ENCODE results near the gene DMRTA2. TPM values are rescaled to one million over a fixed set of nuclear protein-coding genes. Genes with fewer than 3 reads are reported as not detected.

Gene DMRTA2
- total RNA-seq = under 1 TPM; 0.28 to 0.41 TPM

GRCh38 chr1:50422946-50423669, at the start of gene DMRTA2:
DMRTA2 (minus strand) TSS chr1:50423443; CDS start chr1:50421536, 1,907 bp downstream.
- TF ChIP-seq CTCF (IDR thresholded peaks at IDR 0.05) = no peak
- DNase-seq (ENCODE audit: low spot score) (no peak), ATAC-seq (ENCODE audit: insufficient number of reproducible peaks, low FRiP score, low read depth) (no peak)
- Histone ChIP-seq H3K27me3 (replicated peaks; ENCODE audit: insufficient read depth) (peaks cover 79% of the 10 kb centered on the region), H3K4me1 (ENCODE audit: control insufficient read depth in 1 of 2, low read depth in 2 of 2) (peaks cover 17 to 76% of the 10 kb centered on the region in 2 donors), H3K4me3 (peak within 1 kb of the TSS; percentile 65), H3K27ac (no peak within 1 kb of the TSS), H3K9me3 (no peaks in the 10 kb centered on the region), H3K36me3 (no peaks in the 10 kb centered on the region)

- H3K4me3 ChIP-seq = no peak overlapping the region
- no peaks in the 10 kb centered on the region for H3K4me1 ChIP-seq (ENCODE audit: control insufficient read depth in 1 of 2, low read depth in 2 of 2)
- DNase-seq (ENCODE audit: low spot score) (no peak), ATAC-seq (ENCODE audit: insufficient number of reproducible peaks, low FRiP score, low read depth) (no peak)
- H3K27ac ChIP-seq = no peak overlapping the region
- no peaks in the 10 kb centered on the region for H3K9me3 ChIP-seq
- TF ChIP-seq CTCF (IDR thresholded peaks at IDR 0.05) = no peak
- no peaks in the 10 kb centered on the region for H3K27me3 ChIP-seq (replicated peaks; ENCODE audit: insufficient read depth)
- H3K36me3 ChIP-seq = no peaks in the 10 kb centered on the region
These were observed 48.7 kb upstream of the DMRTA2 start for GRCh38 chr1:50471967-50472366.

GRCh38 chr1:50462964-50463363, 39.7 kb upstream of the DMRTA2 start:
- H3K4me3 ChIP-seq = no peak overlapping the region
- DNase-seq (ENCODE audit: low spot score) = no peak
- H3K27ac ChIP-seq = no peak overlapping the region
- no peak for TF ChIP-seq CTCF (IDR thresholded peaks at IDR 0.05)
- H3K4me1 ChIP-seq (ENCODE audit: control insufficient read depth in 1 of 2, low read depth in 2 of 2) = no peaks in the 10 kb centered on the region
- no peaks in the 10 kb centered on the region for H3K27me3 ChIP-seq (replicated peaks; ENCODE audit: insufficient read depth)
- H3K36me3 ChIP-seq = no peaks in the 10 kb centered on the region
- ATAC-seq (ENCODE audit: insufficient number of reproducible peaks, low FRiP score, low read depth) = no peak
- no peaks in the 10 kb centered on the region for H3K9me3 ChIP-seq

- no peaks in the 10 kb centered on the region for H3K9me3 ChIP-seq
- no peaks in the 10 kb centered on the region for H3K4me1 ChIP-seq (ENCODE audit: control insufficient read depth in 1 of 2, low read depth in 2 of 2)
- no peak for ATAC-seq (ENCODE audit: insufficient number of reproducible peaks, low FRiP score, low read depth)
- no peak overlapping the region for H3K27ac ChIP-seq
- DNase-seq (ENCODE audit: low spot score) = no peak
- H3K27me3 ChIP-seq (replicated peaks; ENCODE audit: insufficient read depth) = no peaks in the 10 kb centered on the region
- no peak for TF ChIP-seq CTCF (IDR thresholded peaks at IDR 0.05)
- no peak overlapping the region for H3K4me3 ChIP-seq
- H3K36me3 ChIP-seq = no peaks in the 10 kb centered on the region
These were observed 35.3 kb upstream of the DMRTA2 start for GRCh38 chr1:50458507-50458906.

GRCh38 chr1:50454911-50455310, 31.7 kb upstream of the DMRTA2 start:
- Histone ChIP-seq H3K4me3 (no peak overlapping the region), H3K27me3 (replicated peaks; ENCODE audit: insufficient read depth) (no peaks in the 10 kb centered on the region), H3K9me3 (no peaks in the 10 kb centered on the region), H3K27ac (no peak overlapping the region), H3K36me3 (no peaks in the 10 kb centered on the region), H3K4me1 (ENCODE audit: control insufficient read depth in 1 of 2, low read depth in 2 of 2) (no peaks in the 10 kb centered on the region)
- no peak for DNase-seq (ENCODE audit: low spot score)
- ATAC-seq (ENCODE audit: insufficient number of reproducible peaks, low FRiP score, low read depth) = no peak
- no peak for TF ChIP-seq CTCF (IDR thresholded peaks at IDR 0.05)
